ENCODE data around the gene PSMB5.

DNA sequence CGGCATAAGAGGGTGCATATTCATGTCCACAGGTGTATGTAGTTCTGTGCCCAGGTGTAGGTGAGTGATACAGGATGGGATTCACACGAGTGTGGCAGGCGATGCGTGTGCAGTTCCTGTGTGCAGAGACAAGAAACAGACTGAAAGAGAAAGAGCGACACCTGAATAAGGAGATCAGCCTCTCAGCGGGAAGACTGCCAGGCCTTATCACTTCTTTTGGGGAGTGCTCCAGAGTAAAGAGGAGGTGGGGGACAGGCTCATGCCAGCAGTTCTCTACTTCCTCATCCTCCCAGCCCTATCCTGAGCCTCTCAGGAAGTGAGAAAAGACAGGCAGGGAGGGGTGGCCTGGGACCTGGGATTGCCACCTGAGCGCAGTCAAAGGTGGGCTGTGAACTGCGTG, 10.1 kb upstream of the PSMB5 start:
- TF ChIP-seq, protein P1, sequence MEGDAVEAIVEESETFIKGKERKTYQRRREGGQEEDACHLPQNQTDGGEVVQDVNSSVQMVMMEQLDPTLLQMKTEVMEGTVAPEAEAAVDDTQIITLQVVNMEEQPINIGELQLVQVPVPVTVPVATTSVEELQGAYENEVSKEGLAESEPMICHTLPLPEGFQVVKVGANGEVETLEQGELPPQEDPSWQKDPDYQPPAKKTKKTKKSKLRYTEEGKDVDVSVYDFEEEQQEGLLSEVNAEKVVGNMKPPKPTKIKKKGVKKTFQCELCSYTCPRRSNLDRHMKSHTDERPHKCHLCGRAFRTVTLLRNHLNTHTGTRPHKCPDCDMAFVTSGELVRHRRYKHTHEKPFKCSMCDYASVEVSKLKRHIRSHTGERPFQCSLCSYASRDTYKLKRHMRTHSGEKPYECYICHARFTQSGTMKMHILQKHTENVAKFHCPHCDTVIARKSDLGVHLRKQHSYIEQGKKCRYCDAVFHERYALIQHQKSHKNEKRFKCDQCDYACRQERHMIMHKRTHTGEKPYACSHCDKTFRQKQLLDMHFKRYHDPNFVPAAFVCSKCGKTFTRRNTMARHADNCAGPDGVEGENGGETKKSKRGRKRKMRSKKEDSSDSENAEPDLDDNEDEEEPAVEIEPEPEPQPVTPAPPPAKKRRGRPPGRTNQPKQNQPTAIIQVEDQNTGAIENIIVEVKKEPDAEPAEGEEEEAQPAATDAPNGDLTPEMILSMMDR (conservative IDR thresholded peaks at IDR 0.05 in 1 of 2, IDR thresholded peaks at IDR 0.05 in 1 of 2; ENCODE audit: extremely low read depth in 1 of 2, insufficient read depth in 1 of 2, low read depth in 1 of 2, low read length in 2 of 2) = no peak
- TF ChIP-seq EZH2 (IDR thresholded peaks at IDR 0.05; ENCODE audit: borderline replicate concordance, low read length) = no peak
